Epithelial cell of esophagus (primary cell): ENCODE results near the gene GLTP.

Source experiments
- DNase-seq: peaks from one replicate; pipeline ENCODE4 v3.0.0; 2010; ENCODE audit warnings: low read depth
- H3K4me3 ChIP-seq: 2 replicates; pipeline ENCODE4 v1.5.1; 2011; ENCODE audit warnings: mild to moderate bottlenecking, low read length, control low read depth
- TF ChIP-seq, protein P1 (sequence below): IDR thresholded peaks from 2 replicates; pipeline ENCODE4 v1.5.1; 2011; ENCODE audit warnings: low read depth, mild to moderate bottlenecking, low read length, control low read depth, inconsistent platforms; ENCODE audit not compliant: insufficient read depth; ENCODE audit errors: missing control alignments

The GLTP gene

DNA sequence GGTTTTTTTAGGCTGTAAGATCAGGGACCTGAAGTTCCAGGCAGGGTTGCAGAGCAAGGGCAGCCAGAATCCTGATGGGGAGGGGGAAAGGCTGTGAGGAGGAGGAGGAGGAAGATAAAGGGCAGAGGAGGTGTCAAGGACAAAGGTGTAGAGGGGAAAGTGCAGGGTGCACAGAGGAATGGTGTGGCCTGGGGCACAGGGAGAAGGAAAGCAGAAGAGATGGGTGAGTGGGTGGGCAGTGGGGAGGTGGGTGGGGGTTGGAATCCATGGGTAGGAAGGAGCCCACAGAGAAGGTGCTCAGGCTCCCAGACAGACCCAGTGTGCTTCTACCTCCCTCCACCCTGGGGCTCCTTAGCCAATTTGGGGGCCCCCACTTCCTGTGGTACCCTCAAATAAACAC is 58.4 kb downstream of the GLTP start:
- TF ChIP-seq, protein P1, sequence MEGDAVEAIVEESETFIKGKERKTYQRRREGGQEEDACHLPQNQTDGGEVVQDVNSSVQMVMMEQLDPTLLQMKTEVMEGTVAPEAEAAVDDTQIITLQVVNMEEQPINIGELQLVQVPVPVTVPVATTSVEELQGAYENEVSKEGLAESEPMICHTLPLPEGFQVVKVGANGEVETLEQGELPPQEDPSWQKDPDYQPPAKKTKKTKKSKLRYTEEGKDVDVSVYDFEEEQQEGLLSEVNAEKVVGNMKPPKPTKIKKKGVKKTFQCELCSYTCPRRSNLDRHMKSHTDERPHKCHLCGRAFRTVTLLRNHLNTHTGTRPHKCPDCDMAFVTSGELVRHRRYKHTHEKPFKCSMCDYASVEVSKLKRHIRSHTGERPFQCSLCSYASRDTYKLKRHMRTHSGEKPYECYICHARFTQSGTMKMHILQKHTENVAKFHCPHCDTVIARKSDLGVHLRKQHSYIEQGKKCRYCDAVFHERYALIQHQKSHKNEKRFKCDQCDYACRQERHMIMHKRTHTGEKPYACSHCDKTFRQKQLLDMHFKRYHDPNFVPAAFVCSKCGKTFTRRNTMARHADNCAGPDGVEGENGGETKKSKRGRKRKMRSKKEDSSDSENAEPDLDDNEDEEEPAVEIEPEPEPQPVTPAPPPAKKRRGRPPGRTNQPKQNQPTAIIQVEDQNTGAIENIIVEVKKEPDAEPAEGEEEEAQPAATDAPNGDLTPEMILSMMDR = no peak
- no peak for DNase-seq
- H3K4me3 ChIP-seq = no peak overlapping the region

DNA sequence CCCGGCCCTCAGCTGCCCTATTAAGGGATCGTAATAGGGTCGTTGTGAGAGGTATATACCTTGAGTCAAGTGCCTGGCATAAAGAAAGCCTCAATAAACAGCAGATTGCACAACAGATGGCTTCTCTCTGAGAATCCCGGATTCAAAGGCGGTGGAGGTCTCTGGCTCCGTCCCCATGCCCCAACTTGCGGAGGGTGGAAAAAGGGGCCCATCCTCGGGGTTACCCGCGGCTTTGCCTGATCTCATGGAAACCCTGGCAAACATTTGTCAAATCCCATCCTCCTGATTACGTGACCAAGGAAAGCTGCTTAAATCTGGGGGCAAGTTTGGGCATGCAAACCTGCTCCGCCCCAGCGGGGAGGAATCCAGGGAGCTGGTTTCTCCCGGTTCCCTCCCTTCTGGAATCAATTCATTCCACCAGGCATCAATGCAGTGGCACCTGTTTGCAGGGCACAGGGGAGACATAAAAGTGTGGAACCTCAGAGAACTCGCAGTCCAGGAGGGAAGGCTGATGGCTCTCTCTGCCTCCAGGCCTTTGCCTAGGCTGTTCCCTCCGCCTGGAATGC is 59.4 kb downstream of the GLTP start:
- DNase-seq = peak; percentile 95

DNA sequence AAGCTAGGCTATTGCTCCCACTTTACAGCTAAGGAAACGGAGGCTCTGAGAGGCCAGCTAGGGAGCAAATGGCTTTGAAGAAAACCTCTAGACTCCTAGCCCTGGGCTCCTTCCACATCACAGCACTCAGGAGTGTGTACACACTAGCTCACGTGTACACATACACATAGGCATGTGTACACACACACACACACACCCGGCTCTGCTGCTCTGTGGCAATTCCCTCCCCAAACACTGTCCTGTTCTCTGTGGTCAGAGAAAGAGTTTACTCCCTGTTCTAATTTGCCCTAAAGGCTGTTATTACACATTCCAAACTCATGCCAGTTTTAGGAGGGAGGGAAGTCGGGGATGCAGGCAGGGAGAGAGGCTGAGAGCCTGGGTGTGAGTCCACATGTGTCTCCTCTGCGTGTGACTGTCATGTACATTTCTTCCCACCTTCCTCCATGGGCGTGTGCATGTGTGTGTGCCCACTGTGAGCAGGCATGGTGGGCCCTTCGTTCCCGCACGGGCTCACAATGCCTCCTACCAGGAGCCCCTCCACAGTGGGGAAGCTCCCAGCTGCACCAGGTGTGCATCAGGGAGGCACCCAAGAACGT is 61.3 kb downstream of the GLTP start:
- H3K4me3 ChIP-seq = no peak overlapping the region
- TF ChIP-seq, protein P1 = no peak
- peak; percentile 93 for DNase-seq

More for the DNA sequence above, 59.4 kb downstream of the GLTP start:
- TF ChIP-seq, protein P1 = no peak
- peak overlapping the region; percentile 13 for H3K4me3 ChIP-seq

GRCh38 chr12:109818253-109818652 is 62.1 kb downstream of the GLTP start:
- no peak for DNase-seq
- no peak overlapping the region for H3K4me3 ChIP-seq
- TF ChIP-seq, protein P1 = no peak

DNA sequence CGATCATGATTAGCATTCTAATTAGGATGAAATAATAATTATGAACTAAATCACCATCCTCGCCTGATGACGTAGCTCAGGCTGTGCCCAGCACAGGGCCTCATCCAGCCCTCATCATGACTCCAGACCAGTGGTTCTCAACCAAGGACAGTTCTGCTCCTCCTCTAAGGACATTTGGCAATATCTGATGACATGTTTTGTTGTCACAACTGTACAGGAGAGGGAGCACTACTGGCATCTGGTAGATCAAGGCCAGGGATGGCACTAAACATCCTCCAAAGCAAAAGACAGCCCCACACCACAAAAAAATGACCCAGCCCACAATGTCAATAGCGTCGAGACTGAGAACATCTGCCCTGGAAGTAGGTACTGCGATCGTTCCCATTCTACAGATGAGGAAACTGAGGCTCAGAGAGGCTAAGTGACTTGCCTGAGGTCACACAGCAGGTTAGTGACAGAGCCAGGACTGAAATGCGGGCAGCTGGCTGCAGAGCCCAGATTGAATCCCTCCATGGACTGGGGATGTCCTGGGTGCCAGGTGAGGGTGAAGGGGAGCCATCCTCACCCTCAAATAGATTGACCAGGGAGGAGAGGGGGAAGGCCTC is 62.6 kb downstream of the GLTP start:
- no peak overlapping the region for H3K4me3 ChIP-seq
- TF ChIP-seq, protein P1 = no peak
- DNase-seq = no peak

DNA sequence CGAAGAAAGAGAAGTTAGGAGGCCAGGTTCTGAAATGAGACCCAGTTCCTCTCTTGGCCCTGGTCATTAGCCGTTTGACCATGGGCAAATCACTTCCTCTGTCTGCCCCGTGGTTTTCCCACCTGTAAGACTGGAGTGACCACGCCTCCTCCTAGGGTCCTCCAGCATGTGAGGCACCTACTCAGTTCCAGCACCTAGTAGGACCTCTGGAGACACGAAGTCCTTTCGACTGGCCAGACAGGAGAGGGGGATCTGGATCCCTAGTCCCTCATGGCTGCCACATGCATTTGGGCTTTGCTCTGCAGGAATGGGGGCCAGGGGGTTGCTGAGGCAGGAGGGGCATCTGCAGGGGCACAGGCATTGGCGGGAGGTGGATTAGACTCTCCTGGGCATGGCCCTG is 63.5 kb downstream of the GLTP start:
- TF ChIP-seq, protein P1 = no peak
- no peak overlapping the region for H3K4me3 ChIP-seq
- DNase-seq = no peak
